ENCODE data around the gene VCL. TPM values are rescaled to one million over a fixed set of nuclear protein-coding genes. Genes with fewer than 3 reads are reported as not detected.

Gene VCL
- total RNA-seq, 4 donors from 2014 or later, result 54.8 to 92.9 (median 64.7) TPM

DNA sequence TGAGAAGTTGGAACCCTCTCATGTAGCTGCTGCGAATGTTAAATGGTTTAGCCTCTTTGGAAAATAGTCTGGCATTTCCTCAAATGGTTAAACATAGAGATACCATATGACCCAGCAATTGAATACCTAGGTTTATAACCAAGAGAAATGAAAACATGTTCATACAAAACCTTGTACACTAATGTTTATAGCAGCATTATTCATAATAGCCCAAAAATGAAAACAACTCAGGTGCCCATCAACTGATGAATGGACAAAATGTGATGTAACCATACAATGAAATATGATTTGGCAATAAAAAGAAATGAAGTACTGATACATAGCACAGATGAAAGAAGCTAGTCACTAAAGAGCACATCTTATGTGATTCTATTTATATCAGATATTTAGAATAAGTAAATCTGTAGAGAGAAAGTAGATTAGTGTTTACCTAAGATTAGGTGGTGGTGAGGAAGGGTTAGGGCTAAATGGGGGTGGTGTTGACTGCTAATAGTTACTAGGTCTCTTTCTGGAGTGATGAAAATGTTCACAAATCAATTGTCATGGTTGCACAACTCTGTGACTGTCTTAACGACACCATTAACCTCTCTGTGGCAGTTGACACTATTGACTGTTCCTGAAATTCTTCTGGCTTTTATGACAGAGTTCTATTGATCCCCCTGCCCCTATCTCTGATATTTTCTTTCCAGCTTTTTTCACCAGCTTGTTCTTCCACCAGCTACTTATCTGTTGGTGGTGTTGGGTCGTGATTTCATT, 35.2 kb downstream of the VCL start:
- no peak for DNase-seq (ENCODE audit: low spot score in 2 of 2)
- 71% methylated on average over 3 of the region's 3 CpGs for WGBS
- no peaks in the 10 kb centered on the region for H3K27me3 ChIP-seq
- H3K4me3 ChIP-seq, result no peak overlapping the region
- H3K4me1 ChIP-seq, result peaks cover 13% of the 10 kb centered on the region
- no peaks in the 10 kb centered on the region for H3K9me3 ChIP-seq
- H3K36me3 ChIP-seq, result peaks cover 4% of the 10 kb centered on the region
- TF ChIP-seq POLR2A (IDR thresholded peaks at IDR 0.05) (no peak), EP300 (IDR thresholded peaks at IDR 0.05) (no peak)
- TF ChIP-seq, protein P1, sequence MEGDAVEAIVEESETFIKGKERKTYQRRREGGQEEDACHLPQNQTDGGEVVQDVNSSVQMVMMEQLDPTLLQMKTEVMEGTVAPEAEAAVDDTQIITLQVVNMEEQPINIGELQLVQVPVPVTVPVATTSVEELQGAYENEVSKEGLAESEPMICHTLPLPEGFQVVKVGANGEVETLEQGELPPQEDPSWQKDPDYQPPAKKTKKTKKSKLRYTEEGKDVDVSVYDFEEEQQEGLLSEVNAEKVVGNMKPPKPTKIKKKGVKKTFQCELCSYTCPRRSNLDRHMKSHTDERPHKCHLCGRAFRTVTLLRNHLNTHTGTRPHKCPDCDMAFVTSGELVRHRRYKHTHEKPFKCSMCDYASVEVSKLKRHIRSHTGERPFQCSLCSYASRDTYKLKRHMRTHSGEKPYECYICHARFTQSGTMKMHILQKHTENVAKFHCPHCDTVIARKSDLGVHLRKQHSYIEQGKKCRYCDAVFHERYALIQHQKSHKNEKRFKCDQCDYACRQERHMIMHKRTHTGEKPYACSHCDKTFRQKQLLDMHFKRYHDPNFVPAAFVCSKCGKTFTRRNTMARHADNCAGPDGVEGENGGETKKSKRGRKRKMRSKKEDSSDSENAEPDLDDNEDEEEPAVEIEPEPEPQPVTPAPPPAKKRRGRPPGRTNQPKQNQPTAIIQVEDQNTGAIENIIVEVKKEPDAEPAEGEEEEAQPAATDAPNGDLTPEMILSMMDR (IDR thresholded peaks at IDR 0.05), result no peak
- no peak overlapping the region for H3K27ac ChIP-seq

DNA sequence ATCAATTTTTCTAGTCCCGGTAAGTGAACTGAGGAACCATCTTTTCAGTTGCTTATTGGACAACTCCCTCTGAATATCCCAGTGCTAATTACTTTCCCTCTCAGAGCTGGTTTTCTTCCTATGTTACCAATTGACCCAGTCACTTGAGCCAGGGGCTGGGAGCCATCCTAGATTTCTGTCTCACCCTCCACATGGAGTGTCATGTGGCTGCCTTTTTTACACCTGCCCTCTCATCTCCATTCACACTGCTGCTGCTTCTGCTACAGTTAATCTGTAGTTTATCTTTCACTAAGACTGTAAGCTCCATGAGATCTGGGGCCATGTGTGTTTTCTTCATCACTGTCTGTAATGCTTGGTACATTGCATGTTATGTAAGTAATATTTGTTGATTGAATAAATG, 35.8 kb downstream of the VCL start:
- H3K27me3 ChIP-seq, result no peaks in the 10 kb centered on the region
- DNase-seq (ENCODE audit: low spot score in 2 of 2), result no peak
- H3K9me3 ChIP-seq, result no peaks in the 10 kb centered on the region
- WGBS, result 100% methylated on average over 1 of the region's 1 CpG
- H3K4me1 ChIP-seq, result peaks cover 14% of the 10 kb centered on the region
- H3K27ac ChIP-seq, result no peak overlapping the region
- TF ChIP-seq POLR2A (IDR thresholded peaks at IDR 0.05) (no peak), POLR2AphosphoS5 (IDR thresholded peaks at IDR 0.05) (no peak), EP300 (IDR thresholded peaks at IDR 0.05) (no peak)
- TF ChIP-seq, protein P1 (IDR thresholded peaks at IDR 0.05), result no peak
- peaks cover 4% of the 10 kb centered on the region for H3K36me3 ChIP-seq
- no peak overlapping the region for H3K4me3 ChIP-seq

DNA sequence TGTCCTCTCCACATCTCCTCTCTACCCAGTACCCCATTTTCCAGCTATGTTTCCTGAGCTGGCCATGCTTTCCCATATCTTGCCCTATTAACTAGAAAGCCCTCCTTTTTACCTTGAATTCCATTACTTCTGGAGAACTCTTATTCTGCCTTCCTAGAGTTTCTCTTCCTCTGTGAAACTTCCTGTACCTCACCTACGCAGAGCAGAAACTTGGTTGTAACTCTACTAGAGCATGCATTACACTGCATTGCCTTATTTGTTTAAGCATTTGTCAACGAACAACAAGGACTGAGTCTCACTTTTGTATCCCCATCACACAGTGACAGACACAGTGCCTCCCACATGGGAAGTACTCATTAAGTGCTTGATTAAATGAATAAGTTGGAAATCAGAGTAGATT, 36.4 kb downstream of the VCL start:
- Histone ChIP-seq H3K27ac (no peak overlapping the region), H3K4me3 (no peak overlapping the region), H3K9me3 (no peaks in the 10 kb centered on the region), H3K4me1 (peaks cover 19% of the 10 kb centered on the region), H3K27me3 (no peaks in the 10 kb centered on the region), H3K36me3 (peaks cover 4% of the 10 kb centered on the region)
- TF ChIP-seq POLR2A (IDR thresholded peaks at IDR 0.05) (no peak), POLR2AphosphoS5 (IDR thresholded peaks at IDR 0.05) (no peak), EP300 (IDR thresholded peaks at IDR 0.05) (no peak)
- TF ChIP-seq, protein P1 (IDR thresholded peaks at IDR 0.05), result no peak
- 79% methylated on average over 2 of the region's 2 CpGs for WGBS
- DNase-seq (ENCODE audit: low spot score in 2 of 2), result no peak

DNA sequence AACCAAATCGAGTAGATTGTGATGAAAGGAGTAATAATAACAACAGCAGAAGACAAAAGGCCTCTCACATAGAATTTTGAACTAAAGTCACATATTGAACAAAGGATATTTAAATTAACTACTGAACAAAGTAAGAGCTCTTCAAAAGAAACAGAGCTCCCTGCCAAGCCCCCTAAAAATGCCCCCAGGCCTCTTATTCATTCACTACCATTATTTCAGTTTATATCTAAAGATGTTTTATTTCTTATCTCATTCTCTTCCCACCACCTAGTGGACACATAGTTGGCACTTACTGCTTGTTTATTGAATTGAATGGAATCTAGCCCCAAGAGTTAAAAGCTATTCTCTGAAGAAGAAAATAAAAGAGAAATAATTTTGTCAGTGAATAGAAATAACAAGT, 37.4 kb downstream of the VCL start:
- peaks cover 27% of the 10 kb centered on the region for H3K4me1 ChIP-seq
- H3K4me3 ChIP-seq, result no peak overlapping the region
- peaks cover 4% of the 10 kb centered on the region for H3K36me3 ChIP-seq
- no peak for TF ChIP-seq POLR2A (IDR thresholded peaks at IDR 0.05)
- no peak for TF ChIP-seq POLR2AphosphoS5 (IDR thresholded peaks at IDR 0.05)
- TF ChIP-seq, protein P1 (IDR thresholded peaks at IDR 0.05), result no peak
- TF ChIP-seq EP300 (IDR thresholded peaks at IDR 0.05), result no peak
- H3K27me3 ChIP-seq, result no peaks in the 10 kb centered on the region
- H3K27ac ChIP-seq, result no peak overlapping the region
- no peak for DNase-seq (ENCODE audit: low spot score in 2 of 2)
- 4% methylated on average over 1 of the region's 1 CpG for WGBS
- H3K9me3 ChIP-seq, result no peaks in the 10 kb centered on the region

DNA sequence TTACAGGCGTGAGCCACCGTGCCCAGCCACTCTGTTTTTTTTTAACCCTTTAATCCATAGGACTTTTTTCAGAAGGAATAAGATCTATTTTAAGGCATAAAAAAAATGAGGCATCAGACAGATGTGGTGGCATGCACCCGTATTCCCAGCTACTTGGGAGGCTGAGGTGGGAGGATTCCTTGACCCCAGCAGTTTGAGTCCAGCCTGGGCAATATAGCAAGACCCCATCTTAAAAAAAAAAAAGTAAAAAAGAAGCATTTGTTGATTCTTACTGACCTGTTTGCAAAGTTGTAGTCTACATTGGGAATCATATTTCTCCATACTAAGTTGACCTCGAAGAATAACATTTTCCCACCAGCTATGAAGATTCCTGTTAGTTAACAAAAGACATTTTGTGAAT, 38.6 kb downstream of the VCL start:
- no peak for TF ChIP-seq EP300 (IDR thresholded peaks at IDR 0.05)
- TF ChIP-seq POLR2AphosphoS5 (IDR thresholded peaks at IDR 0.05), result no peak
- TF ChIP-seq POLR2A (IDR thresholded peaks at IDR 0.05), result no peak
- TF ChIP-seq, protein P1 (IDR thresholded peaks at IDR 0.05), result no peak
- 86% methylated on average over 4 of the region's 4 CpGs for WGBS
- Histone ChIP-seq H3K4me1 (peaks cover 28% of the 10 kb centered on the region), H3K36me3 (peaks cover 4% of the 10 kb centered on the region), H3K27ac (no peak overlapping the region), H3K27me3 (no peaks in the 10 kb centered on the region), H3K4me3 (no peak overlapping the region), H3K9me3 (no peaks in the 10 kb centered on the region)
- DNase-seq (ENCODE audit: low spot score in 2 of 2), result no peak

Data from suprapubic skin (tissue), 4 donors.